Smooth muscle cell (in vitro differentiated cells): Measurements from ENCODE around the gene WSCD1. TPM values are rescaled to one million over a fixed set of nuclear protein-coding genes. Genes with fewer than 3 reads are reported as not detected.

Experiments used
- DNase-seq: peaks from one replicate; lab custom pipeline; 2025; ENCODE audit not compliant: unreplicated experiment; lab: John Stamatoyannopoulos, UW
- H2AFZ ChIP-seq: fragments of 200-600 bp; sonication (generic); 2 replicates; pipeline ENCODE4 v1.6.0; 2016; ENCODE audit warnings: antibody characterized with exemption, low read depth, mild to moderate bottlenecking
- H3F3A ChIP-seq: fragments of 200-600 bp; sonication (generic); 2 replicates; pipeline ENCODE4 v1.6.0; 2017; ENCODE audit warnings: antibody characterized with exemption, low read depth
- H3K27ac ChIP-seq: fragments of 200-600 bp; sonication (generic); 2 replicates; pipeline ENCODE4 v1.5.1; 2016; ENCODE audit warnings: low read depth, mild to moderate bottlenecking
- H3K27me3 ChIP-seq: fragments of 200-600 bp; sonication (generic); 2 replicates; pipeline ENCODE4 v1.6.1; 2016; ENCODE audit warnings: low read depth, mild to moderate bottlenecking
- H3K36me3 ChIP-seq: fragments of 200-600 bp; sonication (generic); 2 replicates; pipeline ENCODE4 v1.5.1; 2016; ENCODE audit warnings: low read depth
- H3K4me1 ChIP-seq: fragments of 200-600 bp; sonication (generic); 2 replicates; pipeline ENCODE4 v1.5.1; 2016; ENCODE audit warnings: low read depth
- H3K4me2 ChIP-seq: fragments of 200-600 bp; sonication (generic); 2 replicates; pipeline ENCODE4 v1.6.0; 2016; ENCODE audit warnings: mild to moderate bottlenecking
- H3K4me3 ChIP-seq: fragments of 200-600 bp; sonication (generic); 2 replicates; pipeline ENCODE4 v1.5.1; 2016; ENCODE audit warnings: mild to moderate bottlenecking
- H3K79me2 ChIP-seq: fragments of 200-600 bp; sonication (generic); 2 replicates; pipeline ENCODE4 v1.6.0; 2016; ENCODE audit warnings: low read depth, mild to moderate bottlenecking
- H3K9ac ChIP-seq: fragments of 200-600 bp; sonication (generic); 2 replicates; pipeline ENCODE4 v1.6.0; 2016; ENCODE audit warnings: low read depth
- H3K9me3 ChIP-seq: fragments of 200-600 bp; sonication (generic); replicated peaks from 2 replicates; pipeline ENCODE4 v1.5.1; 2016; ENCODE audit warnings: low read depth
- H4K20me1 ChIP-seq: fragments of 200-600 bp; sonication (generic); 2 replicates; pipeline ENCODE4 v1.6.0; 2016; ENCODE audit warnings: low read depth
- WGBS: methylation state at CpG from one replicate; pipeline ENCODE4 v1.1.7; 2016; ENCODE audit warnings: low lambda C conversion rate; 5-methylcytosine and 5-hydroxymethylcytosine counted together
- polyA plus RNA-seq: library from polyadenylated mRNA; unstranded; fragments of >200 nt; fragmentation: Nextera tagmentation; extraction: Ambion mirVana; gene quantifications from 2 replicates; pipeline ENCODE4 v1.2.1, GENCODE V29; 2016
- total RNA-seq: library from RNA; depleted of rRNA; stranded (reverse); fragments of >200 nt; gene quantifications from 2 replicates; pipeline ENCODE4 v1.2.3, GENCODE V29; 2014
- TF ChIP-seq, protein P1 (sequence below): fragments of 200-600 bp; sonication (generic); IDR thresholded peaks from 2 replicates; pipeline ENCODE4 v1.5.1; 2017; ENCODE audit warnings: borderline replicate concordance, mild to moderate bottlenecking, antibody characterized with exemption; ENCODE audit not compliant: insufficient read depth, poor library complexity, severe bottlenecking

The WSCD1 gene
- total and polyA plus RNA-seq, 2 experiments from 2014 or later, result 0.18 TPM

DNA sequence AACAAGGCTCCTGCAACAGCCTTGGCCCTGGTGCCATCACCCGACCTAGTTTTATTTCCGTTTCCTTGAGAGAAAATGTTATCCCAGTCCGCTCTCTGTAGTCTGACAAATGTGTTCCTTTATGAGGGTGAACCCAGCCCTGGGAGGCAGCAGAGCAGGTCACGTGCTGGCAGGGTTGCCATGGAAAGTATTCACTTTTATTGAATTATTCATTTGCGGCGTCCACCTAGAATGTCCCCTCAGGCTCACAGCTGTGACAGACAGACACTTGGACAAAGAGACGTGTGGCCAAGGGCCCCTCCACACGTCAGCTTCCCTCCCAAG is 90.0 kb downstream of the WSCD1 start:
- H3K4me2 ChIP-seq, result no peak overlapping the region
- TF ChIP-seq, protein P1, sequence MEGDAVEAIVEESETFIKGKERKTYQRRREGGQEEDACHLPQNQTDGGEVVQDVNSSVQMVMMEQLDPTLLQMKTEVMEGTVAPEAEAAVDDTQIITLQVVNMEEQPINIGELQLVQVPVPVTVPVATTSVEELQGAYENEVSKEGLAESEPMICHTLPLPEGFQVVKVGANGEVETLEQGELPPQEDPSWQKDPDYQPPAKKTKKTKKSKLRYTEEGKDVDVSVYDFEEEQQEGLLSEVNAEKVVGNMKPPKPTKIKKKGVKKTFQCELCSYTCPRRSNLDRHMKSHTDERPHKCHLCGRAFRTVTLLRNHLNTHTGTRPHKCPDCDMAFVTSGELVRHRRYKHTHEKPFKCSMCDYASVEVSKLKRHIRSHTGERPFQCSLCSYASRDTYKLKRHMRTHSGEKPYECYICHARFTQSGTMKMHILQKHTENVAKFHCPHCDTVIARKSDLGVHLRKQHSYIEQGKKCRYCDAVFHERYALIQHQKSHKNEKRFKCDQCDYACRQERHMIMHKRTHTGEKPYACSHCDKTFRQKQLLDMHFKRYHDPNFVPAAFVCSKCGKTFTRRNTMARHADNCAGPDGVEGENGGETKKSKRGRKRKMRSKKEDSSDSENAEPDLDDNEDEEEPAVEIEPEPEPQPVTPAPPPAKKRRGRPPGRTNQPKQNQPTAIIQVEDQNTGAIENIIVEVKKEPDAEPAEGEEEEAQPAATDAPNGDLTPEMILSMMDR, result no peak

GRCh38 chr17:6160911-6161855 is 91.0 kb downstream of the WSCD1 start:
- Histone ChIP-seq H3K4me3 (no peak overlapping the region), H3K9me3 (no peaks in the 10 kb centered on the region), H2AFZ (no peak overlapping the region), H3K4me1 (peaks cover 9% of the 10 kb centered on the region), H3K27ac (no peak overlapping the region), H3K4me2 (no peak overlapping the region), H3K79me2 (no peaks in the 10 kb centered on the region), H3F3A (no peaks in the 10 kb centered on the region), H3K27me3 (no peaks in the 10 kb centered on the region), H3K9ac (no peak overlapping the region), H4K20me1 (no peaks in the 10 kb centered on the region), H3K36me3 (no peaks in the 10 kb centered on the region)
- WGBS, result 90% methylated on average over 24 of the region's 24 CpGs
- no peak for DNase-seq
- TF ChIP-seq, protein P1, result no peak

More for the DNA sequence above, 90.0 kb downstream of the WSCD1 start:
- no peaks in the 10 kb centered on the region for H3K79me2 ChIP-seq
- no peak overlapping the region for H3K27ac ChIP-seq
- 90% methylated on average over 8 of the region's 8 CpGs for WGBS
- H3K9ac ChIP-seq, result no peak overlapping the region
- H4K20me1 ChIP-seq, result no peaks in the 10 kb centered on the region
- H3K4me1 ChIP-seq, result peaks cover 9% of the 10 kb centered on the region
- no peak overlapping the region for H3K4me3 ChIP-seq
- H2AFZ ChIP-seq, result no peak overlapping the region
- H3K9me3 ChIP-seq, result no peaks in the 10 kb centered on the region
- H3K27me3 ChIP-seq, result no peaks in the 10 kb centered on the region
- no peaks in the 10 kb centered on the region for H3K36me3 ChIP-seq
- no peak for DNase-seq
- no peaks in the 10 kb centered on the region for H3F3A ChIP-seq

GRCh38 chr17:6162216-6162615 is 92.0 kb downstream of the WSCD1 start:
- H3K79me2 ChIP-seq, result no peaks in the 10 kb centered on the region
- H3K4me1 ChIP-seq, result peaks cover 9% of the 10 kb centered on the region
- no peak overlapping the region for H3K4me2 ChIP-seq
- H3K4me3 ChIP-seq, result no peak overlapping the region
- no peaks in the 10 kb centered on the region for H3K36me3 ChIP-seq
- no peak overlapping the region for H3K9ac ChIP-seq
- WGBS, result 31% methylated on average over 4 of the region's 4 CpGs
- H3K9me3 ChIP-seq, result no peaks in the 10 kb centered on the region
- no peak for DNase-seq
- TF ChIP-seq, protein P1, result no peak
- H3F3A ChIP-seq, result no peaks in the 10 kb centered on the region
- H3K27ac ChIP-seq, result no peak overlapping the region
- H2AFZ ChIP-seq, result no peak overlapping the region
- no peaks in the 10 kb centered on the region for H4K20me1 ChIP-seq
- H3K27me3 ChIP-seq, result no peaks in the 10 kb centered on the region
